HG02678 (cell line): ENCODE results near the gene KIAA1217.

Experiments used
- ATAC-seq: cut with Tn5 transposase; IDR thresholded peaks from one replicate; pipeline ENCODE4 v1.9.1; 2021; ENCODE audit warnings: mild to moderate bottlenecking, moderate library complexity; ENCODE audit not compliant: unreplicated experiment

The KIAA1217 gene

DNA sequence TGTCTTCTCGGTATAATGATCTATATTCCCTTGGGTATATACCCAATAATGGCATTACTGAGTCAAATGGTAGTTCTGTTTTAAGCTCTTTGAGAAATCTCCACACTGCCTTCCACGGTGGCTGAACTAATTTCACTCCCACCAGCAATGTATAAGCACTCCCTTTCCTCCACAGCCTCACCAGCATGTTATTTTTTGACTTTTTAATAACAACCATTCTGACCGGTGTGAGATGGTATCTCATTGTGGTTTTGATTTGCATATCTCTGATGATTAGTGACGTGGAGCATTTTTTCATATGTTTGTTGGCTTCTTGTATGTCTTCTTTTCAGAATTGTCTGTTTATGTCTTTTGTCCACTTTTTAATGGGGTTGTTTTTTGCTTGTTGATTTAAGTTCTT, 33.6 kb downstream of the KIAA1217 start:
- no peak for ATAC-seq

DNA sequence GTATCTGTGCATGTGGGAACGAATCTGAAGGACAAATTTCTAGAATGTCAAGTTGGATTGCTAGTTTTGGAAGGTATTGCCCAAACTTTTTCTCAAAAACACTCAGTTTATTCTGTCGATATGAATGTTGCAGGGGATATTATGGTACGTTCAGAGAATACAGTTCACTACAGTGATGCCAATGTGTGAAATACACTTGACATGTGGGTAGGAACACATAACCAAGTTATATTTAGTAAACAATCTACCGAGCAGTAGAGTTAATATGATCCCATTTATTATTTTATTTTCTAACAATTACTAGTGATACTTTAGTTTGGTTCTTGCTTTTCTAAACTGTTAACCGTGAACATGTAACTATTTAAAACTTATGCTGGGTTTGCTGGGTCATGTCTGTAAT, 37.4 kb downstream of the KIAA1217 start:
- no peak for ATAC-seq

DNA sequence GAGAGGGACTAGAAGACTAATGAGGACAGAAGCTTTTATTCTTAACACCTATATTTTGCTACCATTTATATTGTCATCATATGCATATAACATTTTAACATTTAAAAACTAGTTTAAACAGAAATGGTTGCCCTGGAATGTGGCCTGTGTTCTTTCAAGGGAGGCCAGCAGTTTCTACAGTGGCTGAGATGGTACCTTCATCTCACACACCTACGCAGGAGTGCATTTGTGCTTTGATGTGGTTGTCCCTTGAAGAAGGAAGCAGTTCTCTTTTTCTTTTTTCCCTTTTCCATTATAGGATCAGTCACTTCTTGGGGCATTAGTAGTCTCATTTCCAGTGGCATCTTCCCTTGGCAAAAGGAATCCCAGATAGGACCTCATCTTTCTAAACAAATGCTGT, 38.9 kb downstream of the KIAA1217 start:
- ATAC-seq: no peak

DNA sequence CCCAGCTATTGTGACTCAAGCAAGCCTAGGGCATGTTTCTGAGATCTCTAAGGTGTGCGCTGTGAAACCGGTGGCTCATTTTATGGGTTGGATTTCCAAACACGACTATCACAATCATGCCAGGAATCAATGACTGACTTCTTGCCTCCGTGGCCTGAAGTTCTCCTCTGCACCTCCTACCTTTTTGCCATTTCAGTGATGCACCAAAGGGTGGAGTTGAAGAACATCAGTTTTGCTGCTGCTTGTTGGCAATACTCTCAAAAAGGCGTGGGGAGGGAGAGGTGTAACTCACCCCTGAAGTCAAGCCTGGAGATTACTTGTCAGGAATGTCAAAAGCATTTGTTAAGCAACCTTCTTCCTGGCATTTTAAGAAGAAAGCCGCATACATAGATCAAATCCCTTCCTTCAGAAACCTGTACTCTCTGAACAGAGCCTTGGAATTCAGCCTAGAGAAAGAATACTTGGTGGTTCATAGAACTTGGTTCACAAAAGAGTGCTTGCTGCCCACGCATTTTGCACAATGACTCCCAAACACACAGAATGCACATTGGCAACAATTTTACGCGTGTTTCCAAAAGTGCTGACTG, 41.0 kb downstream of the KIAA1217 start:
- no peak for ATAC-seq

DNA sequence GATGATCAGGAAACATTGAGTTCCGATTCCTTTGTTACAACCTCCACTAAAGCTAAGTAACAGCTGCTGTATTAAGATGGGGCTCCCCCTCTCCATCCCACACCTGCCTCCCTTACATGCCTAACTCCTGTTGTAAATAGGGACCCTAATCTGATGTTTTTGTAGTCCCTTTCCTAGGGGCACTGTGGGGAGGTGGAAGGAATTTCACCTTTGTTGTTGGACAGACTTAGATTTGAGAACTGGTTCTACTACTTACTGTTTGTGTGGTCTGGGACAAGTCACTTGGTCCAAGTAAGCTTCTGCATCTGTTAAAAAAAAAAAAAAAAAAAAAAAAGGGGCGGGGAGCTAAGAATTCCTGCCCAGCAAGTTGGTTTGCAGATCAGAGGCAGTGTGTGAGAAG, 42.6 kb downstream of the KIAA1217 start:
- ATAC-seq: no peak

DNA sequence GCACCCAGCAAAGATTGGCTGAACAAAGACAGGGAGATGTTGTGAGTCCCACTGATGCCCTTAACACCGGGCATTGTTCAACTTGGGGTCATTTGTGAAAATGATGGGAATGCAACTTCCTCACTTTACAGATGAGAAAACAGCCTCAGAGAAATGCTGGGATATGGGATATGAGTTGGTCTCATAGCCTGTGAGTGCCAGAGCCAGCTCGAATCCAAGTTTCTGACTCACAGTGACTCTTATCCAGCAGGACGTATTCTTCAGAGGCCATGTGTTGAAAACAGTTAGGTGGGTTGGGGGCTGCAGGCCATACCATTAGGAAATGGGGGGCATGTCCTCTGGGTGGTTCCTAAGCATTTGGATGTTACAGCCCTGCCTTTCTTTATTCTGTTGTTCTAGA, 45.2 kb downstream of the KIAA1217 start:
- ATAC-seq: no peak

DNA sequence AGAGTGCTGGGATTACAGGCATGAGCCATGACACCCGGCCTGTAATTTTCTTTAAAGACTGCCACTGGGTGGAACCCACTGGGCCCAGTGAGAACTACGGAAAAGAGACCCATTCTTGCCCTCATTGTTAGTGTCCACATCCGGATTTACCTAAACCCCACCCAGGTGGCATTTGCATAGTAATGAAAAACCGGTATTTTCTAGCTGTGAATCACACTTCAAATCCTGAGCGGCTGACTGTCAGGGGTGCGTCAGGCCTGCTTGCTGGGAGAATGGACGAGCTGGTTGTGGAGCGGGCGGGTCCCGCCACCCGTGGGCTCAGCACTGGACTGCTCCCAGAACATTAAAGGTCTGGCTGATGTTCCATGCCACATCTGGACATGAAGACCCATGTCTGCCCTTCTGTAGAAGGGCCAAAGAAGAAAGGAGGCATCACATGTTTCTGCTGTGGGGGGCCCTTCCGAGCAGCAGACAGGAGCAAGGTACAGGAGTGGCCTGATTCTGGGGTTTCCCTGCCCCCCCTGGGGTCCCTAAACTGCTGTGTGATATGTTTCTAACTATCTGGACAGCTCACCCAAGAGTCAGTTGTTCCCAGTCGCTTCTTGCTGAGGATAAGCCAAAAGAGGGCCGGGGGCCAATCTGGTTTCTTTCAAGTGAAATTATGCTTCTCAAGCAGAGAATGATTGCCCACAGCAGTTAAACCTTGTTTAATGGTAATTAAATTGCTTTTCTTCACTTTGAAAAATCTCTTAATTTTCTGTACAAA, 46.4 kb downstream of the KIAA1217 start:
- no peak for ATAC-seq

DNA sequence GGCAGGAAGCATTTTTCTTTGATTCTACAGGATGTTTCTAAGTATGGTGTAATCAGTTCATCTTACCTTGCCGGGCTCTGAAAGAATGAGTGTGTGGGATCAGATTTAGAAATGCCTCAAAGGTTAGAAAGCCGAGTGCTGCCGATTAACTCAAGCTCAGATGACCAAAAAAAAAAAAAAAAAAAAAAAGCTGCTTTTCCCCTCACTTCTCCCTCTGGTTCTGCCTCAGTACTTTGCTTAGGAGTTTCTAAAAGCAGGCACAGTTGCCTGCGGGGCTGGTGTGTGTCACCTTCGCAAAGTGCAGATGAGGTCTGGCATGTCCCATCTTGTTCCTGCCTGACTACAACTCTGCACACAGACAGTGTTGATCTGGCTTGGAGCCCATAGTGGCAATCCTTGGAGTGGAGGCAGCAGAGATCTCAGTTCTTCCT, 47.0 kb downstream of the KIAA1217 start:
- ATAC-seq: no peak

DNA sequence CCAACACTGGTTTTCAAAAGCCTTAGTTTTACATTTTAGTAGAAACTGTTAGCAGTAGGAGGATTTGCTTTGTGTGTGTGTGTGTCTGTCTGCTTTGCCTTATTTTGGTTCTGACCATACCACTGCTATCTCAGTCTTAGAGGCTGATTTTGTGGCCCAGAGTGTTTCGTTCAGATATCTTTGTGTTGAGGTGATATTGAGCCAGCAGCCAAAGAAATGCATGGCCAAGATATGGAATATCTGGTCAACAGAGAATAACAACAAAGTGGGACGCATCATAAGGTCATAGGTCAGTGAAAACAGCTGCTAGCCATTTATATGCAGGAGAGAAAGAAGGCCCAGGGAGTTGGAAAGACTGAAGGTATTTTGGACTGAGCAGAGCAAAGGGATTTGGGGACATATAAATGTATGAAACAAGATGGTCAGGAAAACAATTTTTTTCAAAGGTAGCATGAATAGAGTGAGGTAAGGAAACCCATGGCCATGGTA, 47.7 kb downstream of the KIAA1217 start:
- no peak for ATAC-seq

DNA sequence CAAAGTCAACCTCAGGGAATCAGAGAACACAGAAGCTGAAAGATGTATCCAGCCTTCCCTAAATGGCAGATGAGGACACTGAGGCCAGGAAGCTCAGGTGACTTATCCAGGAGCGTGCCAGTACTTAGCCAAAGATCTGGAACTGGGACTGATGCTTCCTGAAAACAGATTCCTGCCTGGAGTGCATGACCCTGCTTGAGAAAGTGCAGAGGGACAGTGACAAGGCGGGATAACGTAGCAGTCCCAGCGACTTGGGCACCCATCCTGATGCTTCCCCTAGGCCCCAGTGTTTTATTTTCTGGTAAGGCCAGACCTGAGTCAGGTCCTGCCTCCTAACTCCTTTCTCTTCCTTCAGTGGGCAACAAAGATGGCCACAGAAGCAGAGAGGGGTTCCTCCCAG, 48.6 kb downstream of the KIAA1217 start:
- no peak for ATAC-seq

DNA sequence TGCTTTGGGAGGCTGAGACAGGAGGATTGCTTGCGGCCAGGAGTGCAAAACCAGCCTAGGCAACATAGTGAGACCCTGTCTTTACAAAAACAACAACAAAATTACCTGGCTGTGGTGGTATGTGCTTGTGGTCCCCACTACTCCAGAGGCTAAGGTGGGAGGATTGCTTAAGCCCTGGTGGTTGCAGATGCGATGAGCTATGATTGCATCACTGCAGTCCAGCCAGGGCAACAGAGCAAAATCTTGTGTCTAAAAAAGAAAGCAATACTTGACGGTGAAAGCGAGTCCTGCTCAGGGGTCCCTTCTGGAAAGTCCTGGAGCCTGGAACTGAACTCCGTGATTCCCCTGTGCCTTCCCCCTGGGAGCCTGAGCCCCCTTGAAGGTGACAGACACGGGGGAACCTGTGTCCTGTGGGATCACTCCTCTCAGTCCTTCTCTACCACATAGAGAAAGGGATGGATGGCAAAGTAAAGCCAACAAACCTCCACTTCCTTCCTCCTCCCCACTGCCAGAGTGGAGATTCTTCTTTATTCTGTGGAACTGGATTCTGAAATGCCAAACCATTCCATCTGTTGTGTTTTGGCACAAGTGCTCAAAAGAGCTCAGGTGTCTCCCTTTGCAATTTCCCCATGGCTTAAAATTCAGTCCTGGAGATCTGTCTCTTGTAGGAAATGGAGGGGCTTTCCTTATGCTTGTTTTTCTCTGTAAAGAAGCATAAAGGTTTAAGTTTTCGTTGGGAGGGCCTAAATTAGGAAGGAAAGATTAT, 50.6 kb downstream of the KIAA1217 start:
- no peak for ATAC-seq

DNA sequence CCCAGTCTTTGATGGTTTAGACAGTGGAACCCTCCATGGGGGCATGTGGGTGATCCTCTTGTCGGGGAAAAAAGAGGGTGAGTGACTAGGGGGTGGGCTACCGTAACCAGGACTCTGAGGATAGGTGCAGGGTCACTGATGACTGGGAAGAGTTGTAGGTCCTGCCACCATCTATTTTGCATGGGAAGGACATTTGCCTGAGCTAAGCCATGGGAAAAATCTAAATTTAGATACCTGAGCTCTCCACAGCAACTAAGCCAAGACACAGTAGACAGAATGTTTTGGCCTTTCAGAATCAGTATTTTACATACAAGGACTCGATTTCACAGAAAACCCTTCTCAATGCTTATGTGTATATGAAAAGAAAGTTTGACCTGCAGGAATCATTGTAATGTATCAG, 52.7 kb downstream of the KIAA1217 start:
- no peak for ATAC-seq

DNA sequence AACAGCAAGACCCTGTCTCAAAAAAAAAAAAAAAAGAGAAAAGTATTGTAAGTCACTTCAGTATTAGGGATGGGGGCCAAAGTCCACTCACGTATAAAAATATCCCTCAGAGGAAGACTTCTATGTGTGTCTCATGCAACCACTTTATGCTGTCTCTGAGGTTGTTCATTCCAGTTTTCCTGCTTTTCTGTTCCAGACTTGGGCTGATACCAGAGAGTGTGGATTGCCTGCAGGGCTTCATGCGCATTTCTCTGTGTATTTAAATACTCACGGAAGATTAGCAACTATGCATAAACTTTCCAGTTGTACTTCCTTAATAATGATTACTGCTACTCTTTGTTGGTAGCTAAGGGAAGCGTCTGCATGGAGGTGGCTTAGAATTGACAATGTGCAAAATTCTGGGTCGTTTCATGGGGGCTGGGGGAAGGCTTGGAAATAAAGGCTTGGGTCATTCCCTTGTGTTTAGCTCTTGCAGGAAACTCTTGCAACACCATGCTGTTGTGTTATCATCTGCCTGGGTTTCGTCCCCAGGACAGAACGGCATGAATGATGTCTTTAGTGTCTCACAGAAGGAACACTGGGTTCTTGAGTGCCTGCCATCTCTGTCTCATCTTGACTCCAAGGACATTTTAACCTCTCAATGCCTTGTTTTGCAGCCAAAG, 54.1 kb downstream of the KIAA1217 start:
- no peak for ATAC-seq

DNA sequence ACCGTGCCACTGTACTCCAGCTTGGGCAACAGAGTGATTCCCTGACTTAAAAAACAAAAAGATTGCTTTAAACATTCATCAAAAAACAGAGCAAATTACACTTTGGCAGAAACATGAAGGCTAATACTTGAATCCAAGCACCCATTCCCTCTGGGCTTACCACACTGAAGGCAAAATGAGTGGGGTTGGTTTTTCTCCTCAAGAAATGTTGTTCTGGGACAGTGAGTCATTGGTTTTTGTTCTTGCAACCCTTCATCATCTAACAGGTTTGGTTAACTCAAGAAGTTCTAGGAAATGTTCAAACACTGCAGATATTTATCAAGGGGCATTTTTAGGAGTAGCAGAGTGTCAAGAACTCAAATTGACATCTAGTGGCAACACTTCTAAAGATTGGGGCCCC, 60.5 kb downstream of the KIAA1217 start:
- ATAC-seq: no peak

DNA sequence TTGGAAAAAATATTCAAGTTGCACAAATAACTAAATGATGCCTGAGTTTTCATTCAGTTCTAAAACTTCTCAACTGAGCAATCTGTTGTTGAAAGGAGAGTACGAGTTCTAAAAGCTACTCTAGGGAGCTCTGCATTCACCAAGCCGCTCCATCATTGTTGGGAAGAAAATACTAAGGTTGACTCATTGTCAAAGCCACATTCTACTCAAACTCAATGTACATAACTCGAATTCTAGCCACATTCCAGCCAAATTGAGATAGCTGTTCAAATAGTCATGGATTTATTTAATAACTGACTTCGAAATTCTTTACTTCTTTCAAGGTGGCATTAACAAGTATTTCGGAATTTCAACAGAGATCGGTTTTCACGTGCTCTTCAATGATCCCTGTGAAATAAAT, 63.4 kb downstream of the KIAA1217 start:
- no peak for ATAC-seq

DNA sequence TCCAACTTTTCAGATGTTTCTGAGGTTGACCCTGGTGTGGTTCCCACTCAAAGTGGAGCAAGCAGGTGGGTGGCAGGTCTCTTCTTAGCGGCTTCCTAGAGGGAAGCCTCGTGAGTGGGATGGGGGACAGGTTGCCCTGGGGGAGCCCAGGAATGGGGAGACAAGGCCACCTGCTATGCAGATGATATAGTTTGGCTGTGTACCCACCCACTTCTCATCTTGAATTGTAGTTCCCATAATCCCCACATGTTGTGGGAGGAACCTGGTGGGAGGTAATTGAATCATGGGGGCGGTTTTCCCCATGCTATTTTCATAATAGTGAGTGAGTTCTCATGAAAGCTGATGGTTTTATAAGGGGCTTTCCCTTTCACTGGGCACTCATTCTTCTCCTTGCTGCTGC, 68.3 kb downstream of the KIAA1217 start:
- ATAC-seq: no peak

DNA sequence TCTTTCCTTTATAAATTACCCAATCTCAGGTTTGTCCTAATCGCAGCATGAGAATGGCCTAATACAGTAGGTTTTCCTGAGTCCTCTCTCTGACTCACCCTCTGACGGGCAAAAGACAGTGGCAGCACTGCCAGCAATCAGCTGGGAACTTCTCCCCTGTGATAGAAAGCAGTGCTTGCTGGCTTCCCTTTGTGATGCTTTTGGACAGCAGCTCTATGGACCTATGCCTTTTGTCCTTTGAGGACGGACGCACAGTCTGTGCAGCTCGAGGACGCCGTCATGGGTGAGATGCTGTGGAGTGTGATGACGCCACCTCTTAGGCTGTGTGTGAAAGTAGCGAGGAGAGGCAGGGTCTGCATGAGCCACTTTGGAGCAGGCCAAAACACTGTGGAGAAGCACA, 68.8 kb downstream of the KIAA1217 start:
- no peak for ATAC-seq

DNA sequence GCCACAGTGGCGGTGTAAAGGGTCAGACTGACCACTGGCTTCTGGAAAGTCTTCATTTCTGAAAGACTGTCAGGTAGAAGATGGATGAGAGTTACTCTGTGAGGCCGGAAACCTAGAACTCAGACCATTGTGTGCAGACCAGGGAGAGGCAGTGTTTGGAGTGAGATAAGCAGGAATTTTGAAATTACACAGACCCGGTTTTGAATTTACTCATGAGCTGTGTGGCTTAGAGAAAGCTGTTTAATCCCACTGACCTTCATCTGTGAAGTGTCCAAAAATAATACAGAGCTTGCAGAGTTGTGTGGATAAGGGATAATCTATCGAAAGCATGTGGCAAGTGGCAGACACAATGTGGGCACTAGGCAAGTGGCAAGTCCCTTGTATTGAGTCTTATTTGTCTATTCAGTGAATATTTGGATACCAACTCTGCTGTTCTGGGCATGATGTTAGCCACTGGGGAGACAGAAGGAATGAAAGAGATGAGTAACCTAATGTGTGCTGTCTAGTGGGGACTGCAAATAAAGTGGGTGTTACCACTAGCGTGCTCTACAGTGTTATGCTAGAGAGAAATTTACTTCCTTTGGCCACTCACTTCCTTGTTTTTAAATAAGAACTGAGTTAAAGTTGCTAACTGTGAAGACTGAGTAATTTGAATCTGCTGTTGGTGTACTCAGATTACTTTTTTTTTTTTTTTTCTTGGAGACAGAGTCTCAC, 69.4 kb downstream of the KIAA1217 start:
- ATAC-seq: no peak

DNA sequence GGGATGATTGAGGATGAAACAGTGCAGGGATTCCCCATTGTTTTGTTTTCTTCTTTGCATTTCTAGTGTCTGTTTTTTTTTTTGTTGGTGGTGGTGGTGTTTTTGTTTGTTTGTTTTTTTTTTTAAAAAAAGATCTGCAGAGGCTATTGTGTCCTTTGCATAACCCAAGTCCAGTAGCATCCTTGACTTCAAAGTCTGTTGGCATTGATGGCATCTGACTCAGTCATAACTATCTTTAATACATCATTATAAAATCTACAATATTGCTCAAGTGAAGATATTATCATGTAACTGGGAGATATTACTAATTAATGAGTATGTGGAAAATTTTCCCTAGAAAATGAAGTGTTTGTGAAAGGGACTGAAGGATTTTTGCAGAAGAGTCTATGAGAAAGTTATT, 70.2 kb downstream of the KIAA1217 start:
- no peak for ATAC-seq

DNA sequence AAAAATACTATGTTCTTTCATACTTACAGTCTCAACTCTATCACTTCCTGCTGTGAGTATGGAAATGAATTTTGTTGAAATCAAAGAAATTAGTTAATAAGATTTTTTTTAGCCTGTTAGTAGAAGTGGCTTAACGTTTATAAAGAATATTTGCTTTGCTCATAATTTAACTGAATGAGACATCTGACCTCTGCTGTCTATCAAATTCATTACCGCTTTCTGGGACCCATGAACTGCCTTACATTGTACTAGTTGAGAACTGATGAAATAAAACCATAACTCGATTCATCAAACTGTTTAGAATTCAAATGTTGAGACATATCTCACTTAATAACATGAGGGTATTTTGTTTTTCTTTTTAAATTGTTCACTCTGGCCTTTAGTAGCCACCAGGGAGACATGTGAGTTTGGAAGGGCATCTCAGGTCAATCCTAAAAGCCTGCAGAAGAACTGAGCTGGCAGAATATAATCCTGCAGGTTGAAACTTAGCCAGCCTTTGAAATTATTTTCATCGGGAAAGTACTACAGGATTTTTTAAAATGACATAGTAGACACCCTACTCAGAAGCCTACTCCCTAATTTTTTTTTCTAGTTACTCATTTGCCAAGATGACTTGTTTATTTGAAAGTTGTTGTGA, 78.7 kb downstream of the KIAA1217 start:
- no peak for ATAC-seq
